ENCODE measurements around the gene MMP24. TPM values are rescaled to one million over a fixed set of nuclear protein-coding genes. Genes with fewer than 3 reads are reported as not detected.
A peak's percentile ranks its signal among the peaks of the same experiment; 100 is the strongest.

MMP24 gene
- total RNA-seq, 2 experiments from 2014 or later, result not detected

GRCh38 chr20:35291654-35292503, 65.4 kb downstream of the MMP24 start, which contains the start of gene FAM83C:
Gene FAM83C, minus strand, starts transcription at chr20:35292425. Its CDS starts 121 bp downstream, at chr20:35292304.
- no peaks in the 10 kb centered on the region for H3K9me3 ChIP-seq (ENCODE audit: control insufficient read depth in 1 of 2, insufficient read depth in 1 of 2, low read length in 2 of 2)
- no peaks in the 10 kb centered on the region for H3K4me1 ChIP-seq (ENCODE audit: insufficient read depth, low read length)
- no peaks in the 10 kb centered on the region for H3K27me3 ChIP-seq (ENCODE audit: control insufficient read depth in 1 of 2, insufficient read depth in 2 of 2, low read length in 2 of 2)
- Mint-ChIP-seq H3K4me1 (ENCODE audit: low read depth) (no peaks in the 10 kb centered on the region), H3K36me3 (ENCODE audit: low read depth) (no peaks in the 10 kb centered on the region), H3K9me3 (no peaks in the 10 kb centered on the region), H3K27ac (no peak within 1 kb of the TSS), H3K4me3 (no peak within 1 kb of the TSS), H3K27me3 (no peaks in the 10 kb centered on the region)
- TF ChIP-seq CTCF (IDR thresholded peaks at IDR 0.05), result no peak
- no peaks in the 10 kb centered on the region for H3K36me3 ChIP-seq (ENCODE audit: insufficient read depth, low read length)
- H3K27ac ChIP-seq (ENCODE audit: low read depth in 1 of 2, low read length in 2 of 2), result no peak within 1 kb of the TSS
- intact Hi-C loops (cut with DNase I, micrococcal nuclease), result no loop called here
- no peak for ATAC-seq (ENCODE audit: poor library complexity)
- ChIA-PET CTCF (no interaction called here), POLR2A (no interaction called here)
- H3K4me3 ChIP-seq (ENCODE audit: low read length), result no peak within 1 kb of the TSS
- DNase-seq, result peak in 1 of 14 experiments; percentile 17

GRCh38 chr20:35292504-35293285, 66.2 kb downstream of the MMP24 start:
- no peaks in the 10 kb centered on the region for H3K9me3 Mint-ChIP-seq
- CTCF ChIA-PET, result no interaction called here
- no peak for ATAC-seq (ENCODE audit: poor library complexity)

More at GRCh38 chr20:35292504-35293285, 66.2 kb downstream of the MMP24 start:
- no peaks in the 10 kb centered on the region for H3K27me3 Mint-ChIP-seq
- no peak overlapping the region for H3K27ac Mint-ChIP-seq
- peak in 1 of 14 experiments; percentile 13 for DNase-seq
- Histone ChIP-seq H3K4me3 (ENCODE audit: low read length) (no peak overlapping the region), H3K36me3 (ENCODE audit: insufficient read depth, low read length) (no peaks in the 10 kb centered on the region), H3K9me3 (ENCODE audit: control insufficient read depth in 1 of 2, insufficient read depth in 1 of 2, low read length in 2 of 2) (no peaks in the 10 kb centered on the region), H3K27me3 (ENCODE audit: control insufficient read depth in 1 of 2, insufficient read depth in 2 of 2, low read length in 2 of 2) (no peaks in the 10 kb centered on the region), H3K27ac (ENCODE audit: low read depth in 1 of 2, low read length in 2 of 2) (no peak overlapping the region), H3K4me1 (ENCODE audit: insufficient read depth, low read length) (no peaks in the 10 kb centered on the region)
- H3K4me1 Mint-ChIP-seq (ENCODE audit: low read depth), result no peaks in the 10 kb centered on the region
- H3K36me3 Mint-ChIP-seq (ENCODE audit: low read depth), result no peaks in the 10 kb centered on the region
- POLR2A ChIA-PET, result no interaction called here
- TF ChIP-seq CTCF (IDR thresholded peaks at IDR 0.05), result no peak
- intact Hi-C loops (cut with DNase I, micrococcal nuclease), result no loop called here
- H3K4me3 Mint-ChIP-seq, result no peak overlapping the region

Measured in CD4-positive, alpha-beta T cell (primary cell).